SKM-1 treated with dmso at 0.1 percent for 144 hours (cell line): ENCODE data around the gene ZBTB7C.

ENCODE experiments used
- DNase-seq: peaks from one replicate; lab custom pipeline; 2025; ENCODE audit not compliant: unreplicated experiment; lab: John Stamatoyannopoulos, UW

Gene ZBTB7C

GRCh38 chr18:48355276-48356115 is 53.7 kb downstream of the ZBTB7C start:
- DNase-seq = no peak

GRCh38 chr18:48354746-48355260 is 54.4 kb downstream of the ZBTB7C start:
- DNase-seq = no peak

- no peak for DNase-seq
These were observed 57.0 kb downstream of the ZBTB7C start for GRCh38 chr18:48352051-48352755.

- DNase-seq = no peak
These were observed 57.8 kb downstream of the ZBTB7C start for GRCh38 chr18:48351216-48352050.

GRCh38 chr18:48348739-48349138 is 60.4 kb downstream of the ZBTB7C start:
- no peak for DNase-seq

- DNase-seq = no peak
These were observed 61.3 kb downstream of the ZBTB7C start for GRCh38 chr18:48347756-48348326.

GRCh38 chr18:48345596-48345995 is 63.6 kb downstream of the ZBTB7C start:
- DNase-seq = no peak

- DNase-seq = no peak
These were observed 66.6 kb downstream of the ZBTB7C start for GRCh38 chr18:48342581-48342980.

GRCh38 chr18:48342125-48342524 is 67.1 kb downstream of the ZBTB7C start:
- no peak for DNase-seq

GRCh38 chr18:48340560-48340959 is 68.6 kb downstream of the ZBTB7C start:
- DNase-seq = no peak

- no peak for DNase-seq
These were observed 69.5 kb downstream of the ZBTB7C start for GRCh38 chr18:48339692-48340091.

- no peak for DNase-seq
These were observed 70.3 kb downstream of the ZBTB7C start for GRCh38 chr18:48338915-48339314.

GRCh38 chr18:48337053-48337452 is 72.1 kb downstream of the ZBTB7C start:
- no peak for DNase-seq

- DNase-seq = no peak
These were observed 72.9 kb downstream of the ZBTB7C start for GRCh38 chr18:48336332-48336731.

GRCh38 chr18:48335829-48336228 is 73.4 kb downstream of the ZBTB7C start:
- no peak for DNase-seq

GRCh38 chr18:48334845-48335244 is 74.3 kb downstream of the ZBTB7C start:
- no peak for DNase-seq

- DNase-seq = no peak
These were observed 75.6 kb downstream of the ZBTB7C start for GRCh38 chr18:48333563-48333962.

- no peak for DNase-seq
These were observed 78.9 kb downstream of the ZBTB7C start for GRCh38 chr18:48330016-48330991.

- DNase-seq = no peak
These were observed 80.5 kb downstream of the ZBTB7C start for GRCh38 chr18:48328473-48329210.
